ENCODE data around the gene ACOX1. TPM values are rescaled to one million over a fixed set of nuclear protein-coding genes. Genes with fewer than 3 reads are reported as not detected.
A peak's percentile ranks its signal among the peaks of the same experiment; 100 is the strongest.

ACOX1 gene
- total RNA-seq, 5 donors from 2014 or later (not counting 1 experiment from before 2014, with no cell fraction given), result 17.6 to 33.8 (median 29.1) TPM

GRCh38 chr17:75987041-75987440 is 8.1 kb upstream of the ACOX1 start:
- no peak overlapping the region for H3K4me3 Mint-ChIP-seq
- ChIA-PET CTCF (no interaction called here), POLR2A (no interaction called here)
- WGBS (ENCODE audit: insufficient coverage), result 97% methylated on average over 2 of the region's 4 CpGs
- H3K27me3 ChIP-seq (replicated peaks in 1 of 2; ENCODE audit: control insufficient read depth in 2 of 2, extremely low read depth in 1 of 2, insufficient read depth in 2 of 2, low read length in 1 of 2), result no peaks in the 10 kb centered on the region
- no peak for ATAC-seq (replicated peaks in 1 of 4)
- no peaks in the 10 kb centered on the region for H3K4me1 ChIP-seq (ENCODE audit: control insufficient read depth in 1 of 2, extremely low read depth in 1 of 2, insufficient read depth in 2 of 2, low read length in 2 of 2)
- no peaks in the 10 kb centered on the region for H3K4me1 Mint-ChIP-seq
- H3K36me3 ChIP-seq (ENCODE audit: control insufficient read depth in 2 of 2, extremely low read depth in 1 of 2, insufficient read depth in 1 of 2, low read length in 1 of 2), result peaks cover 0 to 3% of the 10 kb centered on the region in 2 donors
- peaks cover 9% of the 10 kb centered on the region for H3K36me3 Mint-ChIP-seq
- no peak overlapping the region for H3K4me3 ChIP-seq (ENCODE audit: control insufficient read depth in 1 of 2, extremely low read depth in 1 of 2, low read length in 1 of 2)
- H3K9me3 ChIP-seq, result no peaks in the 10 kb centered on the region
- H3K27ac ChIP-seq (ENCODE audit: low read length), result no peak overlapping the region
- H3K27ac Mint-ChIP-seq, result no peak overlapping the region
- no peaks in the 10 kb centered on the region for H3K27me3 Mint-ChIP-seq
- no peaks in the 10 kb centered on the region for H3K9me3 Mint-ChIP-seq
- DNase-seq, result no peak

DNA sequence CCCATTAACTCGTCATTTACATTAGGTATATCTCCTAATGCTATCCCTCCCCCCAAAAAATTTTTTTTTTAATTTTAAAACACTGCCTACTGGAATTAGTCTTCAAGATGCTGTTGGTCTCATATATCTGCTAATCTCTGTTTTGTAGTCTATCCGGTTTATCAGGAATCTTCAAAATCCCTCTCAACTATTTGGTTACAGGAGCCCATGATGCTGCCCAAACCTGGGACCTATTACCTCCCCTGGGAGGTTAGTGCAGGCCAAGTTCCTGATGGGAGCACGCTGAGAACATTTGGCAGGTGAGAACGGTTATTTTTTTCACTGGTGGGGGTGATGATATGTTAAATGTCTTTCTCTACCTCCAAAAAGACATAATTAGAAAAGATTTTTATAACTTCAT is 7.0 kb upstream of the ACOX1 start:
- Mint-ChIP-seq H3K27ac (no peak overlapping the region), H3K9me3 (no peaks in the 10 kb centered on the region), H3K4me3 (no peak overlapping the region), H3K27me3 (no peaks in the 10 kb centered on the region), H3K4me1 (peaks cover 0 to 4% (median 1%) of the 10 kb centered on the region in 3 donors), H3K36me3 (peaks cover 4% of the 10 kb centered on the region)
- Histone ChIP-seq H3K4me1 (ENCODE audit: control insufficient read depth in 1 of 2, extremely low read depth in 1 of 2, insufficient read depth in 2 of 2, low read length in 2 of 2) (no peaks in the 10 kb centered on the region), H3K27ac (ENCODE audit: low read length) (no peak overlapping the region), H3K27me3 (replicated peaks in 1 of 2; ENCODE audit: control insufficient read depth in 2 of 2, extremely low read depth in 1 of 2, insufficient read depth in 2 of 2, low read length in 1 of 2) (no peaks in the 10 kb centered on the region), H3K9me3 (no peaks in the 10 kb centered on the region), H3K36me3 (ENCODE audit: control insufficient read depth in 2 of 2, extremely low read depth in 1 of 2, insufficient read depth in 1 of 2, low read length in 1 of 2) (no peaks in the 10 kb centered on the region), H3K4me3 (ENCODE audit: control insufficient read depth in 1 of 2, extremely low read depth in 1 of 2, low read length in 1 of 2) (no peak overlapping the region)
- no peak for DNase-seq
- WGBS (ENCODE audit: insufficient coverage), result 100% methylated on average over 1 of the region's 4 CpGs
- ChIA-PET POLR2A (no interaction called here), CTCF (no interaction called here)
- no peak for ATAC-seq (replicated peaks in 1 of 4)

DNA sequence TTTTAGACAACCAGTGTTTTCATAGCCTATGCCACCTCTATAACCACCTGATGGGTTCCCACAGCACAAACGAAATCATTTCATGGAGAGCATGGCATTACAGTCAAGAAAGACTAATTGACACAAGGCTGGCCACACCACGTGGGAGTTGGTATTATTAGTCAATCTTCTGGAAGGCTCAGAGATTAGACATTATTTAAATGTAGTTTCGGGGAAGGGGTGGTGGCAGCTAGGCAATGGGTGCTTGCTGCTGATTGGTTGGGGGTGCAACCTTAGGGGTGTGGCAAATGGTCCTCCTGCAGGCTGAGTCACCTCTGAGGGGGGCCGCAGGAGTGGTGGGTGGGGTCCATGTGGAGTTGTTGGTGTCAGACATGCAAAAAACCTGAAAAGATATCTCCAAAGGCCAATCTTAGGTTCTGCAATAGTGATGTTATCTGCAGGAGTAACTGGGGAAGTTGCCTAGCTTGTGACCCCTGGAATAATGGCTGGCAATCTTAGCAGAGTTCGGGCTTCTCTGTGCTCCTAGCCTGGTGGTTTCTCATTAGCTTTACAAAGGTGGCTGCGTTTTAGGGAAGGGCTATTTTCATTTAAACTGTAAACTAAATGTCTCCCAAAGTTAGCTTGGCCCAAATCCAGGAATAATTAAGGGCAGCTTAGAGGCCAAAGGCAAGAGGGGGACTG is 4.7 kb upstream of the ACOX1 start:
- ATAC-seq (replicated peaks in 1 of 4), result no peak
- POLR2A ChIA-PET, result interaction anchor here in 1 of 2 donors (0.6 kb wide), 1 partner anchor 62 kb away, joined by 5 read pairs; no protein-coding TSS in a partner anchor
- no peak overlapping the region for H3K27ac Mint-ChIP-seq

GRCh38 chr17:75981019-75981615 is 2.2 kb upstream of the ACOX1 start:
- ATAC-seq (replicated peaks in 1 of 4) (no peak), DNase-seq (no peak)
- H3K27ac Mint-ChIP-seq, result peak overlapping the region in 1 of 2 donors; percentile 99
- H3K27ac ChIP-seq (ENCODE audit: low read length), result no peak overlapping the region
- H3K27me3 Mint-ChIP-seq, result no peaks in the 10 kb centered on the region
- H3K36me3 Mint-ChIP-seq, result no peaks in the 10 kb centered on the region
- no peaks in the 10 kb centered on the region for H3K9me3 ChIP-seq
- peaks cover 33 to 35% (median 34%) of the 10 kb centered on the region in 3 donors for H3K4me1 Mint-ChIP-seq
- no peaks in the 10 kb centered on the region for H3K36me3 ChIP-seq (ENCODE audit: control insufficient read depth in 2 of 2, extremely low read depth in 1 of 2, insufficient read depth in 1 of 2, low read length in 1 of 2)
- ChIA-PET CTCF (interaction anchor here in 1 of 2 donors (0.7 kb wide), 3 partner anchors 73 to 377 kb away, joined by 3 to 6 read pairs (median 4); no protein-coding TSS in a partner anchor), POLR2A (interaction anchor here in 1 of 2 donors (0.7 kb wide), 2 partner anchors 16 to 19 kb away, joined by 3 to 12 read pairs; no protein-coding TSS in a partner anchor)
- H3K9me3 Mint-ChIP-seq, result no peaks in the 10 kb centered on the region
- H3K27me3 ChIP-seq (replicated peaks in 1 of 2; ENCODE audit: control insufficient read depth in 2 of 2, extremely low read depth in 1 of 2, insufficient read depth in 2 of 2, low read length in 1 of 2), result no peaks in the 10 kb centered on the region
- peak overlapping the region; percentile 92 to 99 (median 95) for H3K4me3 Mint-ChIP-seq
- H3K4me3 ChIP-seq (ENCODE audit: control insufficient read depth in 1 of 2, extremely low read depth in 1 of 2, low read length in 1 of 2), result no peak overlapping the region
- H3K4me1 ChIP-seq (ENCODE audit: control insufficient read depth in 1 of 2, extremely low read depth in 1 of 2, insufficient read depth in 2 of 2, low read length in 2 of 2), result peaks cover 5 to 18% of the 10 kb centered on the region in 2 experiments
- WGBS (ENCODE audit: insufficient coverage), result 94% methylated on average over 6 of the region's 7 CpGs

More for the DNA sequence above, 4.7 kb upstream of the ACOX1 start:
- no peaks in the 10 kb centered on the region for H3K27me3 Mint-ChIP-seq
- H3K36me3 Mint-ChIP-seq, result peaks cover 4% of the 10 kb centered on the region
- H3K4me1 Mint-ChIP-seq, result peaks cover 15 to 16% (median 16%) of the 10 kb centered on the region in 3 donors
- no peaks in the 10 kb centered on the region for H3K9me3 Mint-ChIP-seq
- Histone ChIP-seq H3K9me3 (no peaks in the 10 kb centered on the region), H3K36me3 (ENCODE audit: control insufficient read depth in 2 of 2, extremely low read depth in 1 of 2, insufficient read depth in 1 of 2, low read length in 1 of 2) (no peaks in the 10 kb centered on the region), H3K27ac (ENCODE audit: low read length) (no peak overlapping the region), H3K27me3 (replicated peaks in 1 of 2; ENCODE audit: control insufficient read depth in 2 of 2, extremely low read depth in 1 of 2, insufficient read depth in 2 of 2, low read length in 1 of 2) (no peaks in the 10 kb centered on the region), H3K4me1 (ENCODE audit: control insufficient read depth in 1 of 2, extremely low read depth in 1 of 2, insufficient read depth in 2 of 2, low read length in 2 of 2) (peaks cover 0 to 12% of the 10 kb centered on the region in 2 experiments), H3K4me3 (ENCODE audit: control insufficient read depth in 1 of 2, extremely low read depth in 1 of 2, low read length in 1 of 2) (no peak overlapping the region)
- H3K4me3 Mint-ChIP-seq, result no peak overlapping the region
- 81% methylated on average over 4 of the region's 6 CpGs for WGBS (ENCODE audit: insufficient coverage)
- CTCF ChIA-PET, result interaction anchor here in 1 of 2 donors (0.6 kb wide), 1 partner anchor 195 kb away, joined by 3 read pairs; no protein-coding TSS in a partner anchor
- peak in 3 of 35 experiments; percentile 15 to 27 (median 19) for DNase-seq

DNA sequence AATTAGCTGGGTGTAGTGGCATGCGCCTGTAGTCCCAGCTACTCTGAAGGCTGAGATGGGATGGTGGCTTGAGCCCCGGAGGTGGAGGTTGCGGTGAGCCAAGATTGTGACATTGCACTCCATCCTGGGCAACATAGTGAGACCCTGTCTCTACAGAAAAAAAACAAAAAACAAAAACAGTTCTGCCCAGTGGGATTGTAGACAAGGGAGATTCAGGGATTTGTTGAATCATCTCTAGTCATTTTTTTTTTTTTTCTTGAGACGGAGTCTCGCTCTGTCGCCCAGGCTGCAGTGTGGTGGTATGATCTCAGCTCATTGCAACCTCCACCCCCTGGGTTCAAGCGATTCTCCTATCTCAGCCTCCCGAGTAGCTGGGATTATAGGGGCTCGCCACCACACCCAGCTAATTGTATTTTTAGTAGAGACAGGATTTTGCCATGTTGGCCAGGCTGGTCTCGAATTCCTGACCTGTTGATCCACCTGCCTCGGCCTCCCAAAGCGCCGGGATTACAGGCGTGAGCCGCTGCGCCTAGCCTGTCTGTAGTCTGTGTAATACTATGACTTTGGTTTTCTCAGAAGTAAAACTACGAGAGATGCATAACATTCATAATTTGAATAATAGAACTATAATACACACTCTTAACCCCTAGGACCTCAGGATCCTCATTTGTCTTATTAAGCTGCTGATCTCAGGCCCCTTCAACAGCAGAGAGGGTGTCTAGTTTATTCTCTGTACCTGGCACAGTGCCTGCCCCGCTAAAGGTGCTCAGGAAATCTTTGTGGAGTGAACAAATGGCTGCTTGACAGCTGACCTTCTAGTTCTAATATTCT is 1.4 kb upstream of the ACOX1 start:
- DNase-seq (no peak), ATAC-seq (replicated peaks in 1 of 4) (no peak)
- no peaks in the 10 kb centered on the region for H3K9me3 Mint-ChIP-seq
- POLR2A ChIA-PET, result interaction anchor here in 1 of 2 donors (0.7 kb wide), 1 partner anchor 43 kb away, joined by 4 read pairs; no protein-coding TSS in a partner anchor
- Histone ChIP-seq H3K9me3 (no peaks in the 10 kb centered on the region), H3K36me3 (ENCODE audit: control insufficient read depth in 2 of 2, extremely low read depth in 1 of 2, insufficient read depth in 1 of 2, low read length in 1 of 2) (no peaks in the 10 kb centered on the region), H3K4me3 (ENCODE audit: control insufficient read depth in 1 of 2, extremely low read depth in 1 of 2, low read length in 1 of 2) (peak overlapping the region; percentile 96 to 99), H3K27me3 (replicated peaks in 1 of 2; ENCODE audit: control insufficient read depth in 2 of 2, extremely low read depth in 1 of 2, insufficient read depth in 2 of 2, low read length in 1 of 2) (no peaks in the 10 kb centered on the region), H3K4me1 (ENCODE audit: control insufficient read depth in 1 of 2, extremely low read depth in 1 of 2, insufficient read depth in 2 of 2, low read length in 2 of 2) (peaks cover 5 to 18% of the 10 kb centered on the region in 2 experiments), H3K27ac (ENCODE audit: low read length) (peak overlapping the region; percentile 90)
- H3K36me3 Mint-ChIP-seq, result no peaks in the 10 kb centered on the region
- H3K27ac Mint-ChIP-seq, result peak overlapping the region; percentile 99 to 100
- CTCF ChIA-PET, result interaction anchor here in 1 of 2 donors (0.7 to 0.8 kb wide), 3 partner anchors 29 to 377 kb away, joined by 3 to 6 read pairs (median 5); no protein-coding TSS in a partner anchor
- 100% methylated on average over 1 of the region's 18 CpGs for WGBS (ENCODE audit: insufficient coverage)
- H3K4me1 Mint-ChIP-seq, result peaks cover 40 to 42% (median 41%) of the 10 kb centered on the region in 3 donors
- H3K27me3 Mint-ChIP-seq, result no peaks in the 10 kb centered on the region
- peak overlapping the region; percentile 92 to 99 (median 95) for H3K4me3 Mint-ChIP-seq

Data from T-cell (primary cell).